Left lobe of liver (tissue), 2 donors: ENCODE measurements around the gene SGMS1. TPM values are rescaled to one million over a fixed set of nuclear protein-coding genes. Genes with fewer than 3 reads are reported as not detected.
A peak's percentile ranks its signal among the peaks of the same experiment; 100 is the strongest.
"Not testable (repeated sequence)": the region's sequence is repeated elsewhere in the genome, so short reads cannot be mapped to it uniquely, and the experiment has no call there.

Experiments
- ATAC-seq: fragments of 200-7000 bp; cut with Tn5 transposase; one replicate; pipeline ENCODE4 v1.9.1; 2020; ENCODE audit warnings: mild to moderate bottlenecking, moderate library complexity
- DNase-seq: peaks from one replicate; pipeline ENCODE4 v3.0.0-alpha.2; 2020; ENCODE audit warnings: low spot score
- total RNA-seq: library from RNA; stranded (reverse); gene quantifications from one replicate; pipeline ENCODE4 v1.2.1, GENCODE V29; 2021
- donor health status: DM: no; HTN: no; CAD: no; lungs with moderate emphysema.
- donor health status: DM: no; HTN: yes; CAD: no.

The SGMS1 gene
- total RNA-seq, 1 donor from 2014 or later: 17.4 TPM

DNA sequence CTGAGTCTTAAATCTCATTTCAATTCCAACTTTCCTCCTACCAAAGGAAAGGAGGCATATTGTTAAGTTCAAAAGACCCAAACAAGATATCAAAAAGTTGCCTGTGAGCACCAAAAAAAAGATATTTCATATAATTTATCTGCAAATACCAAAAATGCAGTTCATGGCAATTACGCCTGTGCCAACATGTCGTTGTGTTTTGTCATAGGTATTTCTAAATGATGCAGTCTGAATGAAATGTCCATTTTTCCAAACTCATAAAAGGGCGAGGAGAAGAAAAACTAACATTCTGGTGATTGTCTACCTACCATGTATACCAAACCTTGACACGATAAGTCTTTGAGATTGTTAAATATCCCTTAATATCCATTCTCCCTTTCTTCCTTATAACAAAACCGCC is 109.8 kb downstream of the SGMS1 start:
- ATAC-seq (no peak), DNase-seq (no peak)

DNA sequence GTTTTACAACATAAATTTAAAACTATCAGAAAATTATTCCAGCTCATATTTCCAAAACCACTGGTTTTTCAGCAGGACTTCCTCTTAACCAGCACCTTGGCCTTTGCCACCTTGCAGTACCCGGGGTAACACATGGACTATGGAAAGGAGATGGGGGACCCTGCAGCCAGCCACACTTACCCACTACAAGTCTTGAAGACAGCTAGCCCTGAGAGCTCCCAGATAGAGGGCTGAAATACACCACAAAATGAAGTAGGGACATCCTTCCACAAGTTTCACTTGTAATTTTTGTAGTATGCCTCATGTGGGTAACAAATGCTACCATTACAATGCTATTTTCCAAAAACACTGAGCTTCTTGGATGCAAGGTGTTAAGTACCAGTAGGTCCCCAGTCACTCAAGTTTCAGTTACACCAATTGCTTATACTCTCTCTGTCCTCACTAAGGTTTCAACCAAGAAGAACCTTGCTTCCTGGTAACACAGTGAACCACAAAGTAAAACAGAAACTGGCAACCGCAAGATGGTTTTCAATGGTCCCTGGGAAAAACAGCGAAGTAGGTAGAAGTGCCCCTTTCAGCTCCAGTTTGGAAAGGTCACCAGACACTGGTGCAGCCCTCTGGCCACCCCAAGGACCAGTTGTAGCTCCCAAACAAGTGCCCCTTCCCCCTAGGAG is 110.9 kb downstream of the SGMS1 start:
- ATAC-seq (no peak), DNase-seq (no peak)

DNA sequence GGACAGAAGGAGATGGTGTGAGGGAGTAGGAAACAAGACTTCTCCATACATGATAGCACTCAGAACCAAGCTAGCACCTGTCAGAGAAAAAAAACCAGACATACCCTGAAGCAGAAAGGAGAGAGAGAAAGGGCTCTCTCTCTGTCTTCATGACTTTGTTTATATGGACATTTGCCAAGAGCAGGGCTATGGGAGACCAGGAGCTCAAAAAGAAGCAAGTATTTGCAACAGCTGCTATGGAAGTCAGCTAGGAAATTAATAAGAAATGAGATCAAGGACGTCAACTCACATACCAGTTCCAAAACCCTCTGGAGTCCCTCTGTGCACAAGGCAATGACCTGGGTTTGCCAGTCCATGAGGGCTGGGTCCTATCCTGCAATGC is 111.6 kb downstream of the SGMS1 start:
- DNase-seq (no peak), ATAC-seq (no peak)

DNA sequence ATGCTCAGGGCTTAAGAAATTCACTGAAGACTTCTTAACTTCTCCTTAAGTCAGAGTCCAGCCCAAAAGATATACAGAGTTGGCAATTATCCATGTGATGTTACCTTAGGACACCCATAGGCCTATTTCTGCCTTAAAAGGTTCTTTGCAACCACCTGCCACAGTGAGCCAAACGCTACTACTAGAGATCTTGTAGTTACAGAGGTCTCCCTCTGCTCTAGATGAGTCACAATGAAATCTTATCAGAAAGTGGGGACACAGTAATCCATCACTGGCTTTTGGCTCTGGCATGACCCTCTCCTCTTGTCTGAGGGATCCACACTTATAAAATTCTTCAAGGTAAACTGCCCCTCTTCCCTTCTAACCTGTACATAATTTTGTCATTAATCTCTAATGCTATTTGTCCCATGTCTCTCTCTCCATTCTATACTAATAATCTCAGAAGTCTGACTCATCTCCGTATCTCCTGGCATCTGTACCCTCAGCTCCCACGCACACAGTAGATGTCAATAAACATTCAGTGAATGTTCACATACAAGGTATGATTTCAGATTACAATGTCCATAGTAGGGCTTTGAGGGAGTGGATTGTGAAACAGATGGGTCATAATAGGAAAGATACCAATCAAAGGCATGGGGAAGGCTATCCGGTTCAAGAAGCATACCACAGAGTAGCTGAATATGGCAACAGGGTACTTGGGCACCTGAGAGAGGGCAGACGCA is 112.1 kb downstream of the SGMS1 start:
- ATAC-seq (no peak), DNase-seq (no peak)

DNA sequence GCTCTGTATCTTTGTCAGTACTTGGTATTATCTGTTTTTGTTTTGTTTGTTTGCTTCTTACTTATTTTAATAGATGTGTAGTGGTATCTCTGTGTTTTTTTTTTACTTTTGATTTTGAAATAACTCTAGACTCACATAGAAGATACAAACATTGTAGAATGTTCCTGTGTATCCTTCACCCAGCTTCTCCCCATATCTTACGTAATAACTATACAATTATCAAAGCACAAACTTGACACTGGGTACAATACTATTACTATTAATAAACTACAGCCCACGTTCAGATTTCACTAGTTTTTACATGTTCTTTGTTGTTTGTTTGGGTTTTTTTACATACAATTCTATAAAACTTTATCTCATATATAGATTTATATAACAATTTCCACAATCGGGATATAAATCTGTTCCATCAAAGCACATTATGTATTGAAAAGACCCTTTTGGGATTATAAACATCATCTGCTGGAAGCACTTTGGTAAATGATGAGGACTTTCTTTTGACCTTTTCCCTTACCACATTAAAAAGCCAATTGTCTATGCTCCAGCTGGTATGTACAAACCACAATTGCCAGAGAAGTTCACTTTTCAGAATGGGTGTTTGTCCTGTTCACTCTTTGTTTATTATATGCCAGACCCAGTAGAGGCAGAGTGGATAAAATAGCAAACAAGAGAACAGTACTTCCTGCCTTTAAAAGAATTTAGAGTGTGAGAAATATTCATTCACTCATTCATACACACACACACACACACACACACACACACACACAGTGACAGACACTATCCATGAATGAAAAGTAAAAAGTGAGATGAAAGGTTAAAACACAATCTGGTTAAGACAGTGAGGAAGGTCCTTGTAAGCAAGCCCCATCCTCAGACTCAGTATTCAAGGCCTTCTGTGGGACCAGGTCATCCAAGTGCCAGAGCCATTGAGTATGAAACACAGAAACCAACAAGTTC is 113.0 kb downstream of the SGMS1 start:
- DNase-seq (no peak), ATAC-seq (no peak)

DNA sequence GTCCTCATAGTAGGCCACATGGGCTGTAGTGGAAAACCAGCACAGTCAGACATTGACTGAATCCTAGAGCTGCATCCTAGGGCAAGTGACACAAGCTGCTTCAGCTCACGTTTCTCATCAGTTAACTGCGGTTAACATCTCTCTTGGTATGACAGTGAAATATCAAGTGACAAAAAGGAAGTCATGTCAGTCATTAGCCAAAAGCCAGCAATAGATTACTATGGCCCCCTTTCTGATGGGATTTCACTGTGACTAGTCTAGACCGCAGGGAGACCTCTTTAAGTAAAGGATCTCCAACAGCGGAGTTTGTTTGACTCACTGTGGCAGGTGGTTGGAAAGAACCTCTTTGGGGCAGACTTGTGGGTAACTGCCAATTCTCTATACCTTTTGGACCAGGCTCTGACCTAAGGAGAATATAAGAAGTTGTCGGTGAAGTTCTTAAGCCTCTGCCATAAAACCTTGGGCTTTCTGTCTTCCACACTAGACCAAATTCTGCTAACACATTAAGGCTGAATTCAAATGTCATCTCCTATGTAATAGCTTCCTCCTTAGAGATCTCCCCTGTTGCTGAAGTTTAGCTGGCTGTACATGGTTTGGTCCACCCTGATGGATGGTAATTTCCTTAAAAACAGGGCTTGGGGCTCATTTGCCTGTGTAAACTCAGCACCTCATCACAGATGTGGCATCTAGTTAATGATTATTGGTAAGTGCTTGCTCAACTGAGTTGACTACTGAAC is 115.3 kb downstream of the SGMS1 start:
- ATAC-seq (peak; percentile 75), DNase-seq (no peak)

DNA sequence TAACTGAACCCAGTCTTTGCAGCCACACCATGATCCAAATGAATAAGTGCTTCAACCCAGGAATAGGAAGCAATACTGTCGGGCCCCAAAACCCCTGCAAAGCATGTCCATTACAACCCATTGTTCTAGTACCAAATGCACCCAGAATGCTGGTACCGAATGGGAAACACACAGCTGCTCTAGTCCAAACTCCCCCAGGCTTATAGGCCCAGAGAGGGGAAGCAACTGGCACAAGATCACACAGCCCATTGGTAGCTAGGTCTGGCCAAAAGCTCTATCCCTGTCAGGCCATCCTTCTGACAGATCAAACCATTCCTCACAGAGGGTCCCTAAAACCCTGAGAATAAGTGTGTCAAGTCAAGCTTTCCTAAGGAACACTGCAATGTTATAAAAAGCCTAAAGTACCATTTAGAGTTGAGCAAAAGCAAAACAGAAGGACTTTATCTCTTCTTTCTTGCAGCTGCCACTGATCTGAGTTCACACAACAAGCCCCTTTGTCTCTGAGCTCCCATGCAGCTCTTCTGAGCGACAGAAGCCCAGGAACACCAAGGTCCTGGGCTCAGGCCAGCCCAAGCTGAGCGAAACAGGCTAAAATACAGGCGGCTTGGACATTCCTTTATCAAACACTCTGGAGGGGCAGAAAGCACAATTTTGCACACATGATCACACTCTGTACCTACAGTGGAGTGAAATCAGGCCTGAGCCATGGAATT is 116.7 kb downstream of the SGMS1 start:
- ATAC-seq: peak; percentile 15
- no peak for DNase-seq

DNA sequence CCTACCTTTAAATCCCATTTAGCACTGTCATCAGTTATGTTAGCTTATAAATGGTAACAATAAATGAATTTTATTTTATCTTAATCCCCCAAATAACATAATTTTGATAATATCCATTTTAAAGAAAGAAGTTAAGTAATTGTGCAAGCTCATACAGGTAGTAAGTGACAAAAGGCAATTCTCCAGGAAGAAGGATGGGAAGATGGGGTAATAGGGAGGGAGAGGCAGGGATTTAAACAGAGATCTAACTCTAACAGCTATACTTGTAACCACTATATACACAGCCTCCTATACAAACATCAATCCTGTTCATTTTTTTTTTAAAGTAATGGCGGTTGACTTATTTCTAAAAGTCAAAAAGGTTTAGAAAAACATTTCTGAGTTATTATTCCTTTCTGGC is 119.4 kb downstream of the SGMS1 start:
- no peak for DNase-seq
- no peak for ATAC-seq

DNA sequence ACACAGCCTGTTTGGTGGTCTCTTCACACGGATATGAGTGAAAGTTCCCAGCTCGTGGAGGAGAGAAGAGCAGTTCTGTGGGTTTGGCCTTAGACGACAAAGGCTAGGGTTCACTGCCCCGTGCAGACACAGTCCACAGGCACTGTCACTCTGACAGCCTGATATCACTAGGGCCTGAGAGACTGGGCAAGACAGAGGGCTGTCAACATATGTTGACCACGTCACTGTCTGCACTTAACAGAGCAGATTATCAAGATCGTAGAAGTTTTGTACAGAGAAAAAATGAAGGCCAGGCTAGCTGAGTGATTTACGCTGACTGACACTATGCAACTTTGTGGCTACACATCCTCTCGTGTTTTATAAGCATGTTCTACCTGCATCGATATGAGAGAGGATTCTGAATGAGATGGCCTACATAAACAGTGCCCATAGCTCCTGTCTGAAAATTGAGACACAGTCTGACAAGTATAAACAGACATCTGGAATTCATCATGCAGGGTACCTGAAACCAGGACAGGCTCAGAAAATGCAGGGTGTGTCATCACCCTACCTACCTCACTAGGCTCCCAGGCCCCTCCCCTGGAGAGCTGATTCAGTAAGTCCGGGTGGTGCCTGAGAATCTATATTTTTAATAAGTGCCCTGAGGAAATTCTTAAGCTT is 120.0 kb downstream of the SGMS1 start:
- ATAC-seq (peak; percentile 41), DNase-seq (no peak)

DNA sequence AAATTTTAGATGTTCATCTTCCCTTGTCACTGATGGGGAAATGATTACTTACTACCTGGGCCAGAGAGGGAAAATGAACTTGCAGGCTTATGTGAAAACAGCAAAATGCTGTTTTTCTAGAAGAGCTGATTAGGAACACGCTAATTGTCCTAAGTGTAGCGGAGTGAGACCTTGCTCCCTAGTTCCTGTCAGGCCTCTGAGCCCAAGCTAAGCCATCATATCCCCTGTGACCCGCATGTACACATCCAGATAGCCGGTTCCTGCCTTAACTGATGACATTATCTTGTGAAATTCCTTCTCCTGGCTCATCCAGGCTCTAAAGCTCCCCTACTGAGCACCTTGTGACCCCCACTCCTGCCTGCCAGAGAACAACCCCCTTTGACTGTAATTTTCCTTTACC is 120.6 kb downstream of the SGMS1 start:
- not testable (repeated sequence) for DNase-seq, ATAC-seq

DNA sequence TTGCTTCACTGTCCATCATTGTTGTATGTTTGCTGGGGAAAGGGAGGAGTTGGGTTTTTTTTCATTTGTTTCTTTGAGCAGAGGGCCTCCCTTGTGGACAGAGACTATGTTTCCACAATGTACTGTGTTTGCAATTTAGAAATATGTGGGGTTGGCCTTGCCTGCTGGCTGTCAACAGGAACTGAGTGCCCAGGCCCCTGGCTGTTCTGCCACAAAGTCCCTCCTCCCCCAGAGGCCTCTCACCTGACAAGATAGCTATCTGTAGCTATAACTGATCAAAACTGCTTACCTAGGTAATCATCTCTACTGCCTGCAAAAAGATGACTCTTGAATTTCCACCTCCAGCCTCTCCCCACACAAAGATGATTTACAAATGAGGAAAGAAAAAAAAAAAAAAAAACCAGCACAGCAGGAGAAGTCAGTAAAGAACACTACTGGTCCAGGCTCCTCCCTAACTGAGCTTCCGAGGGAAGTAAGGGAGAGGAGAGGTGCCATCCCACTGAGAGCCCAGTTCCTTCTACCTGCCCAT is 121.8 kb downstream of the SGMS1 start:
- ATAC-seq (peak; percentile 83), DNase-seq (no peak)

DNA sequence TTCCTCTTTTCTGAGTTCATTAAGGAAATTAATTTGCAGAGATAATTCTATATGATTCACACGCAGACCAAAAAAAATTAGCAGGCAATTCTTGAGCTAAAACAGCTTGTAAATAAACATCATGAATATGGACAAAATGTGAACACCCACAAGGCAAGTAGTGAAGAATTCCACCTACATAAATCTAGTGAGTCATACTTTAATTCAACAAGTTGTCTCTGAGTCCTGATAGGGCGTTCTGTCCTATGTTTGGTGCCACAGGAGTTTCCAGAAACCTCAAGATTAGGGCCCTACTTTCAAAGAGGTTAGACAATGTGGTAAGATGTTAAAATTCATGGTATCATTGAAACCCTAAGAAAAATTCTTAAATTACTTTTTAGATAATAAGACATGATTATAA is 122.3 kb downstream of the SGMS1 start:
- no peak for DNase-seq
- no peak for ATAC-seq

DNA sequence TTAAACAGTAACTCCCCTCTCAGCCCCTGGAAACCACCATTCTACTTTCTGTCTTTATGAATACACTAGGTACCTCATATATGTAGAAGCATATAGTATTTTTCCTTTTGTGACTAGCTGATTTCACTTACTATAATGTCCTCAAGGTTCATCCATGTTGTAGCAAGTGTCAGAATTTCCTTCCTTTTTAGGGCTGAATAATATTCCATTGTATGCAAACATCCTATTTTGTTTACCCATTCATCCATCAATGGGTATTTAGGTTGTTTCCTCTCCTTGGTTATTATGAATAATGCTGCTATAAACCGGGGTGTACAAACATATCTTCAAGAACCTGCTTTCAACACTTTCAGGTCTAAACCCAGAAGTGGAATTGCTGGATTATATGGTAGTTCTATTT is 125.3 kb downstream of the SGMS1 start:
- DNase-seq (no peak), ATAC-seq (no peak)

DNA sequence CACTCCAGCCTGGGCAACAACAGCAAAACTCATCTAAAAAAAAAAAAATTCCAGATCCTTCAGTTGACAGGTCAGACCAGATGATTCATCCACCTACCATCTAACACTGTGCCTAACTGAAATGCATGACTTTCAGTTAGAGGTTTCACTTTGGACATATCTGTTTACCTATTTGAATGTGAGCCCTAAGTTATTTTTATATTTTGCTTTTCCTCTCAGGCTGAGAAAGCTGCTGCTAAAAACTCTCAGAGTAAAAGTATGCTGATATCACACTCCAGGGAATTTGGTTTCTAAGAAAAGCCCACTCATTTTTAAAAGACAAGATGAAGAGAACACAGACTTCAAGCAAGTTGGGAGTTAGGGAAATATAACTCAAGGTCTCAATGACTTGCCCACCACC is 126.0 kb downstream of the SGMS1 start:
- DNase-seq (no peak), ATAC-seq (no peak)

DNA sequence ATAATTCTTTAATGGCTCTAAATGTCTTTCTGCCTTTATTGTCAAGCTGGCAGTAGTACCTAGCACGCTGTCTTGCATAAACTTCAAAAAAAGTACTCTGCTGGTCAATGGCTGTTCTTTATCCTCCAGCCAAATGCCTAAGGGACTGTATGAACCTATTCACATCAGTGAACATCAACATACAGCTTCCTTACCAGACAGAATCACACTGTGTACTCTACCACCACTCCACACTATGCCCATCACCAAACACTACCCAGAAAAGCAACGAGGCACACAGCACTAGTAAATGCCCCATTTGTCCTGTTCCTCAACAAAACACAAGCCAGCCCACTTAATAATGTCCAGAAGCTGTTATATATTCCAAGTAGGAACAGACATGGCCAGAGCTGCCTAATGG is 127.5 kb downstream of the SGMS1 start:
- ATAC-seq (no peak), DNase-seq (no peak)

DNA sequence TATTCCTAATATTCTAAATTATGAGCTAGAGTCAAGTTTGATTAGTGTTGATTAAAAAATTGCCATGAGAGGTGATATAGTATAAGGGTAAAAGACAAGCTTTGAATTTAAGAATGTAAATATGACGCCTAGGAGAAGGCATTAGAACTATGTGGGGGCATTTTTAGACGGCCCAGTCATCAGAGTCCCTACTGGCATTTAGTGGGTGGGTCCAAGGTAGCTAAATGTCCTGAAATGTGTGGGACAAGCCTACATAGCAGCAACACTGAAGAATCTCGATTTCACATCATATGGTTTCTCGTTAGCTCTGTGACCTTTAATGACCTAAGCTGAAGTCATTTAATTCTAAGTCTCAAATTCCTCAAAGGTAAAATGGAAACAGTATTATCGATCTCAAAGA is 133.5 kb downstream of the SGMS1 start:
- ATAC-seq: no peak
- no peak for DNase-seq

DNA sequence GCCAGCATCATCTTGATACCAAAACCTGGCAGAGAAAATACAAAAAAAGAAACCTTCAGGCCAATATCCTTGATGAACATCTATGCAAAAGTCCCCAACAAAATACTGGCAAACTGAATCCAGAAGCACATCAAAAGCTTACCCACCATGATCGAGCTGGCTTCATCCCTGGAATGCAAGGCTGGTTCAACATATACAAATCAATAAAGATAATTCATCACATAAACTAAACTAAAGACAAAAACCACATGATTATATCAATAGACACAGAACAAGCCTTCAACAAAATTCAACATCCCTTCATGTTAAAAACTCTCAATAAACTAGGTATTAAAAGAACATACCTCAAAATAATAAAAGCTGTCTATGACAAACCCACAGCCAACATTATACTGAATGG is 139.2 kb downstream of the SGMS1 start:
- ATAC-seq, DNase-seq: not testable (repeated sequence)

DNA sequence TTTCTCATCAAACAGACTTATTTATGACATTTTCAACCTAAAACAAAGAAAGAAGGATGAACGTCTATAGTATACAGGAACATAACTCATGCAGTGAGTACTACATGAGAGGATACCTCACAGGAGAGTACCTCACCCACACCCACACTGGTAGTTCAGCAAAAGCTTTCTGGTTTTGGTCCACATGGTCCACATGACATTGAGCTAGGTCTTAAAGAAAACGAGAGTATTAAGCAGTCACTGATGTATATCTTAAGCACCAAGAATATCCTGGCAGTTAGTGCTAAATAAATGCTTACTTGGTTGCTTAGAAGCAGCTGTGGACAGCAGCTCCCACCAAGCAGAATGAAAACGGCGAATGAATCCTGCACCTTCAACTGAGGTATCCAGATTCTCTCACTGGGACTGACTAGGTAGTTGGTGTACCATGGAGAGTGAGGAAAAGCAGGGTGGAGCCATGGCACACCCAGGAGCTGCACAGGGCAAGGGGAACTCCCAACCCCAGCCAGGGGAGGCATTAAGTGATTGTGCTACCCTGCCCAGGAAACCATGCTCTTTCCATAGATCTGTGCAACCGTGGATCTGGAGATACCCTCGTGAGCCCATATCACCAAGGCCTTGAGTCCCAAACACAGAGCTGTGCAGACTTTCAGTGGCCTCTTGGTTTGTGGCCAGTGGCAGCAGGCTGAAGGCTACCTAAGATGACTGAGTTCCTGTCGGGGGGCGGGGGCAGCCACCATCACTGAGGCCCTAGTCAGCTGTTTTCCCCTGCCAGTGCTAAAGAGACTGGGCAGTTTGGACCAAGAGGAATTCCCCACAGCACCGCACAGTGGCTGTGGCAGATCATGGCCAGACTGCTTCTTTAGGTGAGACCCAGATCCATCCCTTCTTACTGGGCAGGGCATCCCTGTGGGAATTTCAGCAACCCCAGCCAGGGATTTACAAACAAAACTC is 143.4 kb downstream of the SGMS1 start:
- DNase-seq (no peak), ATAC-seq (peak; percentile 8)
